ENCODE measurements around the gene GUCA1A. TPM values are rescaled to one million over a fixed set of nuclear protein-coding genes. Genes with fewer than 3 reads are reported as not detected.
"Not testable (repeated sequence)": the region's sequence is repeated elsewhere in the genome, so short reads cannot be mapped to it uniquely, and the experiment has no call there.

The GUCA1A gene
- total and polyA plus RNA-seq, 7 donors: not detected

GRCh38 chr6:42203183-42203582 is 30.0 kb downstream of the GUCA1A start:
- H3K27me3 ChIP-seq (ENCODE audit: insufficient read depth in 3 of 3, low read length in 2 of 3): no peaks in the 10 kb centered on the region
- ATAC-seq (no peak), DNase-seq (no peak)
- TF ChIP-seq, protein P1, sequence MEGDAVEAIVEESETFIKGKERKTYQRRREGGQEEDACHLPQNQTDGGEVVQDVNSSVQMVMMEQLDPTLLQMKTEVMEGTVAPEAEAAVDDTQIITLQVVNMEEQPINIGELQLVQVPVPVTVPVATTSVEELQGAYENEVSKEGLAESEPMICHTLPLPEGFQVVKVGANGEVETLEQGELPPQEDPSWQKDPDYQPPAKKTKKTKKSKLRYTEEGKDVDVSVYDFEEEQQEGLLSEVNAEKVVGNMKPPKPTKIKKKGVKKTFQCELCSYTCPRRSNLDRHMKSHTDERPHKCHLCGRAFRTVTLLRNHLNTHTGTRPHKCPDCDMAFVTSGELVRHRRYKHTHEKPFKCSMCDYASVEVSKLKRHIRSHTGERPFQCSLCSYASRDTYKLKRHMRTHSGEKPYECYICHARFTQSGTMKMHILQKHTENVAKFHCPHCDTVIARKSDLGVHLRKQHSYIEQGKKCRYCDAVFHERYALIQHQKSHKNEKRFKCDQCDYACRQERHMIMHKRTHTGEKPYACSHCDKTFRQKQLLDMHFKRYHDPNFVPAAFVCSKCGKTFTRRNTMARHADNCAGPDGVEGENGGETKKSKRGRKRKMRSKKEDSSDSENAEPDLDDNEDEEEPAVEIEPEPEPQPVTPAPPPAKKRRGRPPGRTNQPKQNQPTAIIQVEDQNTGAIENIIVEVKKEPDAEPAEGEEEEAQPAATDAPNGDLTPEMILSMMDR (IDR thresholded peaks at IDR 0.05): no peak
- no peaks in the 10 kb centered on the region for H3K9me3 ChIP-seq
- H3K4me3 ChIP-seq: no peak overlapping the region
- H3K36me3 ChIP-seq (ENCODE audit: insufficient read depth in 1 of 2, low read depth in 1 of 2): peaks cover 3 to 57% of the 10 kb centered on the region in 2 donors
- no peaks in the 10 kb centered on the region for H3K4me1 ChIP-seq
- no peak overlapping the region for H3K27ac ChIP-seq
- intact Hi-C loops (cut with DNase I): no loop called here
- WGBS, 3 donors: 82 to 93% (median 85%) methylated on average over 3 of the region's 3 CpGs

- intact Hi-C loops (cut with DNase I): no loop called here
- peaks cover 3 to 73% of the 10 kb centered on the region in 2 donors for H3K36me3 ChIP-seq (ENCODE audit: insufficient read depth in 1 of 2, low read depth in 1 of 2)
- no peak overlapping the region for H3K27ac ChIP-seq
- H3K4me3 ChIP-seq: no peak overlapping the region
- H3K27me3 ChIP-seq (ENCODE audit: insufficient read depth in 3 of 3, low read length in 2 of 3): no peaks in the 10 kb centered on the region
- no peaks in the 10 kb centered on the region for H3K4me1 ChIP-seq
- ATAC-seq (no peak), DNase-seq (no peak)
- no peaks in the 10 kb centered on the region for H3K9me3 ChIP-seq
- TF ChIP-seq, protein P1 (IDR thresholded peaks at IDR 0.05): no peak
- WGBS, 3 donors: 94 to 97% (median 96%) methylated on average over 4 of the region's 4 CpGs
These were observed 31.7 kb downstream of the GUCA1A start for GRCh38 chr6:42204768-42205282.

GRCh38 chr6:42207559-42207958 is 34.4 kb downstream of the GUCA1A start:
- H3K27ac ChIP-seq; H3K4me1 ChIP-seq; DNase-seq; intact Hi-C loops (cut with DNase I); H3K9me3 ChIP-seq; ATAC-seq; H3K27me3 ChIP-seq (ENCODE audit: insufficient read depth in 3 of 3, low read length in 2 of 3); H3K4me3 ChIP-seq: not testable (repeated sequence)
- 81 to 90% (median 87%) methylated on average over 2 of the region's 2 CpGs for WGBS, 3 donors
- H3K36me3 ChIP-seq (ENCODE audit: insufficient read depth in 1 of 2, low read depth in 1 of 2): peaks cover 10 to 92% of the 10 kb centered on the region in 2 donors

GRCh38 chr6:42210551-42210950 is 37.4 kb downstream of the GUCA1A start:
- WGBS, 3 donors: no CpG with 5 or more reads among the region's 1 CpG
- no peak for ATAC-seq

DNA sequence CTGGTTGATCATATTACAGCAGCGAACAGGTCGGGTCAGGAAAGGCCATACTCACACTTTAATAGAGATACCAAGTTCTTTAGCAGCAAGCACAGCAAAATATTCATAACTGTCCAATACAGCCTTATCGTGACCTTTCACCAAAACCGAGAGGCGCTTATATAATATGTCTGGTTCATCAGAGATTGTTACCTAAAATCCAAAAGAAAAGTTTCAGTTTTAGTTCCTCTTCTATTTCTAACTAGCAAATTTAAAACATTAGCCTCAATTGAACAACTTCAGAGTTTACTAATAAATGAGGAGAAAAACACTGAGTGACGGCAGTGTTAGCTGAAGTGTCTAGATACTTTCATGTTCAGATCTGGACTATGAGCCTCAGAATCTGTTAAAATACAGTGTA is 38.6 kb downstream of the GUCA1A start:
- Histone ChIP-seq H3K9me3 (no peaks in the 10 kb centered on the region), H3K27me3 (ENCODE audit: insufficient read depth in 3 of 3, low read length in 2 of 3) (no peaks in the 10 kb centered on the region), H3K27ac (no peak overlapping the region), H3K4me3 (no peak overlapping the region), H3K4me1 (peaks cover 4% of the 10 kb centered on the region), H3K36me3 (ENCODE audit: insufficient read depth in 1 of 2, low read depth in 1 of 2) (peaks cover 13 to 74% of the 10 kb centered on the region in 2 donors)
- no peak for ATAC-seq
- 79 to 91% (median 82%) methylated on average over 6 of the region's 6 CpGs for WGBS, 3 donors
- intact Hi-C loops (cut with DNase I): loop anchor here in 1 of 2 donors (5.0 kb wide), 1 partner anchor 134 kb away; no protein-coding TSS in a partner anchor
- DNase-seq: no peak
- TF ChIP-seq, protein P1 (IDR thresholded peaks at IDR 0.05): no peak

More at GRCh38 chr6:42210551-42210950, 37.4 kb downstream of the GUCA1A start:
- intact Hi-C loops (cut with DNase I): loop anchor here in 1 of 2 donors (5.0 kb wide), 1 partner anchor 133 kb away; no protein-coding TSS in a partner anchor
- H3K4me3 ChIP-seq: no peak overlapping the region
- no peaks in the 10 kb centered on the region for H3K4me1 ChIP-seq
- no peak for DNase-seq
- no peak overlapping the region for H3K27ac ChIP-seq
- H3K36me3 ChIP-seq (ENCODE audit: insufficient read depth in 1 of 2, low read depth in 1 of 2): peaks cover 13 to 86% of the 10 kb centered on the region in 2 donors
- TF ChIP-seq, protein P1 (IDR thresholded peaks at IDR 0.05): no peak
- no peaks in the 10 kb centered on the region for H3K27me3 ChIP-seq (ENCODE audit: insufficient read depth in 3 of 3, low read length in 2 of 3)
- no peaks in the 10 kb centered on the region for H3K9me3 ChIP-seq
